Measurements from ENCODE around the gene OPN1SW.

The OPN1SW gene

DNA sequence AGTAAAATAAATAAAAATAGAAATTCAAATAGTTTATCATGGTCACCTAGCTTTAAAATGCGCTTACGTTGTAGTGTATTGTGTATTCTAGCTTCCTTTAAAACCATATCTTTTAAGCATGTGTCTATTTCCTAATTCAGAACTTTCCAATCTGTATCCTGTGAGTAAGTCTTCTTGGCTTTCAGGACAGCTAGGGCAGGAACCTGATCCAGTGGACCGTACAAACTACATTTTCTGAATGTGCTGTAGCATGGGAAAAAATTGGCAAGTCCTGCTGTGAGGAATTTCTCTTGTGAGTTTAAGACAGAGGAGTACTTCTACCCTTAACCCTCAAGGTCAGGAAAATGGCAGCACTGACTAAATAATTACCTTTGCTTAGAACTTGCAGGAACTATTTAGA lies 12.1 kb downstream of the OPN1SW start:
- in situ Hi-C loops (cut with MboI; ENCODE audit: low sequenced_read_pairs) = no loop called here
- H3K9me3 ChIP-seq = no peaks in the 10 kb centered on the region
- peaks cover 4% of the 10 kb centered on the region; the same call in 1 of the 2 replicates for H3K4me1 ChIP-seq
- peaks cover 77% of the 10 kb centered on the region for H3K36me3 ChIP-seq (replicated peaks)
- H3K27me3 ChIP-seq (ENCODE audit: low read depth) = no peaks in the 10 kb centered on the region
- DNase-seq (ENCODE audit: low spot score in 2 of 2) = no peak
- no peak overlapping the region for H3K4me3 ChIP-seq

- Histone ChIP-seq H3K9me3 (no peaks in the 10 kb centered on the region), H3K36me3 (replicated peaks) (peaks cover 77% of the 10 kb centered on the region), H3K4me3 (no peak overlapping the region), H3K4me1 (no peaks in the 10 kb centered on the region), H3K27me3 (ENCODE audit: low read depth) (no peaks in the 10 kb centered on the region)
- DNase-seq (ENCODE audit: low spot score in 2 of 2) = no peak
- in situ Hi-C loops (cut with MboI; ENCODE audit: low sequenced_read_pairs) = no loop called here
Observed at GRCh38 chr7:128759242-128759641, 16.4 kb downstream of the OPN1SW start.

GRCh38 chr7:128758553-128758952 lies 17.0 kb downstream of the OPN1SW start:
- no peak overlapping the region for H3K4me3 ChIP-seq
- in situ Hi-C loops (cut with MboI; ENCODE audit: low sequenced_read_pairs) = no loop called here
- H3K27me3 ChIP-seq (ENCODE audit: low read depth) = no peaks in the 10 kb centered on the region
- peaks cover 77% of the 10 kb centered on the region for H3K36me3 ChIP-seq (replicated peaks)
- DNase-seq (ENCODE audit: low spot score in 2 of 2) = no peak
- no peaks in the 10 kb centered on the region for H3K9me3 ChIP-seq
- peaks cover 3% of the 10 kb centered on the region for H3K4me1 ChIP-seq

DNA sequence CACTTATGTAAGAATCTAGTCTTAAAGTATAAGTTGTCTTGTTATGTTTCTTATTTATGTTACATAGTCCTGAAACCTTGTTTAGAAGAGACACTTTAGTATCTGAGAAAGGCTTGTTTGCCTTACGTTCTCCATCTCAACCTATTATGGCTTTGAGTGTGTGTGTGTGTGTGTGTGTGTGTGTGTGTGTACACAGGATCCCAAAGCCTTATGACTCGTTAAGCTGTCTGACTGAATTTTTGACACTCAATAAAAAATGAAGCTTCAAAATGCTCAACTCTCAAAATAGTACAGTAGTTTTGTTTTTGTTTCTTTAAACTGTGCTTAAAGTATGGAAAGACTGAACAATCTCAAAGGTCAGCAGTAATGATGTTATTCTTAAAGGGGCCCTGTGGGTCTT lies 18.4 kb downstream of the OPN1SW start:
- H3K36me3 ChIP-seq (replicated peaks) = peaks cover 78% of the 10 kb centered on the region
- no peak overlapping the region for H3K4me3 ChIP-seq
- H3K4me1 ChIP-seq = peaks cover 9% of the 10 kb centered on the region
- H3K9me3 ChIP-seq = no peaks in the 10 kb centered on the region
- DNase-seq (ENCODE audit: low spot score in 2 of 2) = no peak
- in situ Hi-C loops (cut with MboI; ENCODE audit: low sequenced_read_pairs) = no loop called here
- H3K27me3 ChIP-seq (ENCODE audit: low read depth) = no peaks in the 10 kb centered on the region

DNA sequence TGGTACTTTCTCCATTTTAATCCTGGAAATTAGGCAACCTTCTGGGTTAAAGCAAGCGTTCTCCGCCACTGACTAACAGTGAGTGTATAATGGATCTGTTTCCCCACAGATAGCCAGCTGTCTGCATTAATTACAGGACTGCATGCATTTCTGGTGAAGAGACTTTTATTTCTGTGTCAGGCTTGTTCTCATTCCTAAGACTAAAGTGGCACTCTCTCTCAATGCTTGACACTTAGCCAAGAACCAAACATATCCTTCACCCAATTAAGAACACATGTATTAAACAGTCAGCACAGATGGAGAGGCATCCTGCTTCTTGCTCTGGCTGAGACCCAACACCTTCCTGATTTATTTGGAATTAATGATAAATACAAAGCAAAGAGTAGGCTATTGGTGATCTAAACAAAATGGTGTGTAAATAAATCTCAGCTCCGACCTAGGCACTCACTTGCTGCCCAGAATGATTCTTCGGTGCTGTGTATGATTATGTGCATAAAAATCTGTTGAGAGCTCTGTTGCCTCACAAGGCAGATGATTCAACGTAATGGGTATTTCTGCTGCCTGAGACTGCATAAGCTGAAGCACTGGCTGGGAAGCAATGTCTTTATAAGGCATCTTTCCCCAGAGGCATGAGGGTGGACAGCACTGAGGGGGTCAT lies 19.6 kb downstream of the OPN1SW start:
- no peaks in the 10 kb centered on the region for H3K9me3 ChIP-seq
- H3K27me3 ChIP-seq (ENCODE audit: low read depth) = no peaks in the 10 kb centered on the region
- no peak overlapping the region for H3K4me3 ChIP-seq
- DNase-seq (ENCODE audit: low spot score in 2 of 2) = no peak
- in situ Hi-C loops (cut with MboI; ENCODE audit: low sequenced_read_pairs) = no loop called here
- H3K4me1 ChIP-seq = peaks cover 9% of the 10 kb centered on the region
- H3K36me3 ChIP-seq (replicated peaks) = peaks cover 78% of the 10 kb centered on the region

DNA sequence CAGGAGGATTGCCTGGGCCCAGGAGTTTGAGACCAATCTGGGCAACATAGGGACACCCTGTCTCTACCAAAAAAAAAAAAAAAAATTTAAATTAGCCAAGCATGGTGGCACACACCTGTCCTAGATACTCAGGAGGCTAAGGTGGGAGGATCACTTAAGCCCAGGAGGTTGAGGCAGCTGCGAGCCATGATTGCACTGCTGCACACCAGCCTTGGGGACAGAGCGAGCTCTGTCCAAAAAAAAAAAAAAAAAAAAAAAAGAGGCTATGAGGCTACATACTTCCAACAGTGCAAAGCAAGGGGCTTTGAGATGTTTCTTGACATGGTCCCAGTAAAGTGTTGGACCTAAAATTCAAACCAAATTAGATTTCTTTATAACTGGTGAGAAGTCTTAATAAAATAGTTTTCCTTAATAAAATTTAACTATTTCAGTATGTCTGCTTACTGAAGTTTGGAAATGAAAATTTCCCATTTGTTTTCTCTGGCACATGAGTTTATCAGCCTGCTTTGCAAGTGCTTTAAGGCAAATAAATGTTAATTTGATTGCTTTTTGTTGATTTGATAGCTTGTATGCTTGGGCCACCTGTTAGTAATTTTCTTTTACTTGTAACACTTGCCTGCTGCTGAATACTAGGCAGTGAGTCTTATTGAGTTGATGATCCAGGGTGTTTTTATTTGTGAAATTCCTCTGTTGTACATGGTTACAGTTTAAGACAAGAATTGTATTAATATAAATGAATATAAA lies 20.3 kb downstream of the OPN1SW start:
- H3K9me3 ChIP-seq = no peaks in the 10 kb centered on the region
- DNase-seq (ENCODE audit: low spot score in 2 of 2) = no peak
- H3K4me1 ChIP-seq = peaks cover 9% of the 10 kb centered on the region
- H3K36me3 ChIP-seq (replicated peaks) = peaks cover 77% of the 10 kb centered on the region
- H3K4me3 ChIP-seq = no peak overlapping the region
- in situ Hi-C loops (cut with MboI; ENCODE audit: low sequenced_read_pairs) = no loop called here
- no peaks in the 10 kb centered on the region for H3K27me3 ChIP-seq (ENCODE audit: low read depth)

- H3K27me3 ChIP-seq (ENCODE audit: low read depth) = no peaks in the 10 kb centered on the region
- peaks cover 9% of the 10 kb centered on the region for H3K4me1 ChIP-seq
- no peak for DNase-seq (ENCODE audit: low spot score in 2 of 2)
- peaks cover 78% of the 10 kb centered on the region for H3K36me3 ChIP-seq (replicated peaks)
- in situ Hi-C loops (cut with MboI; ENCODE audit: low sequenced_read_pairs) = no loop called here
- no peaks in the 10 kb centered on the region for H3K9me3 ChIP-seq
- no peak overlapping the region for H3K4me3 ChIP-seq
Observed at GRCh38 chr7:128752251-128752650, 23.3 kb downstream of the OPN1SW start.

DNA sequence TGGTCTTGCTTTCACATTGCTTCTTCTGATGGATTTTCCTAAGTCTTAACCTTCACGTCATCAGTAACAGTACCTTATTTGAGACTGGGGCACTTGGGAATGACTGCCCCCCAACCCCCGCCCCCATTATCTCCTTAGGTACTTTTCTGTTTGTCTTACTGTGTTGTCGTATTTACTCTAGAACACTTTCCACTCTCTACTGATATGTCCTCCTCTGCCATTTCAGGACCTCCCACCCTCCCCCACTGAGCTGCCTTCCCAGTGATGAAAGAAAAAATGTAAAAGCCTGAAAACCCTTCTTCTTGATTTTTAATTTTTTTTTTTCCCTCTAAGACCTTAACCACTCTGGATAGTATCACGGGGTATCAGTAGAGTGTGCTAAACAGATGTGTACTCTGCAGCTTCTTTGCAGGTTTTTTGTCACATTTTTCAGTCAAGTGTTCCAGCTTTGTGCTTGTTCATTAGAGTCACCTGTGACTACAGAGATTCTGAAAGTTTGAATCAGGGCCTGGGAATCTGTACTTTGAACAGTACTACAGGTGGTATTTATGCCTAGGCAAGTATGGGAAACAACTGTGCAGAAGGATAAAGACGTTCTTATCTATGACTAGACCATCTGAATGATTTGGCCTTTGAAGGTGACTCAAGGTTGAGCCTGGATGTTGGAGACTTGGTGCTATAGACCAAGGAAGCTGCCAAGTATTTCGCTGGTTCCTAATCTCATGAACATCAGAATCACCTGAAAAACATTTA lies 28.1 kb downstream of the OPN1SW start:
- H3K27me3 ChIP-seq (ENCODE audit: low read depth) = no peaks in the 10 kb centered on the region
- H3K9me3 ChIP-seq = no peaks in the 10 kb centered on the region
- DNase-seq (ENCODE audit: low spot score in 2 of 2) = no peak
- H3K4me3 ChIP-seq = no peak overlapping the region
- in situ Hi-C loops (cut with MboI; ENCODE audit: low sequenced_read_pairs) = no loop called here
- H3K36me3 ChIP-seq (replicated peaks) = peaks cover 42% of the 10 kb centered on the region
- H3K4me1 ChIP-seq = peaks cover 9% of the 10 kb centered on the region; the same call in 1 of the 2 replicates

- H3K4me3 ChIP-seq = no peak overlapping the region
- no peaks in the 10 kb centered on the region for H3K27me3 ChIP-seq (ENCODE audit: low read depth)
- H3K36me3 ChIP-seq (replicated peaks) = peaks cover 29% of the 10 kb centered on the region
- in situ Hi-C loops (cut with MboI; ENCODE audit: low sequenced_read_pairs) = no loop called here
- H3K4me1 ChIP-seq = peaks cover 23% of the 10 kb centered on the region
- H3K9me3 ChIP-seq = no peaks in the 10 kb centered on the region
- DNase-seq (ENCODE audit: low spot score in 2 of 2) = no peak
Observed at GRCh38 chr7:128745706-128746105, 29.9 kb downstream of the OPN1SW start.

GRCh38 chr7:128744366-128744905 lies 31.2 kb downstream of the OPN1SW start:
- in situ Hi-C loops (cut with MboI; ENCODE audit: low sequenced_read_pairs) = no loop called here
- no peak for DNase-seq (ENCODE audit: low spot score in 2 of 2)
- Histone ChIP-seq H3K9me3 (no peaks in the 10 kb centered on the region), H3K4me1 (peaks cover 26% of the 10 kb centered on the region), H3K27me3 (ENCODE audit: low read depth) (no peaks in the 10 kb centered on the region), H3K4me3 (no peak overlapping the region), H3K36me3 (replicated peaks) (peaks cover 19% of the 10 kb centered on the region)

- in situ Hi-C loops (cut with MboI; ENCODE audit: low sequenced_read_pairs) = no loop called here
- Histone ChIP-seq H3K27me3 (ENCODE audit: low read depth) (no peaks in the 10 kb centered on the region), H3K4me1 (peaks cover 32% of the 10 kb centered on the region), H3K9me3 (no peaks in the 10 kb centered on the region), H3K4me3 (no peak overlapping the region), H3K36me3 (replicated peaks) (peaks cover 7% of the 10 kb centered on the region)
- DNase-seq (ENCODE audit: low spot score in 2 of 2) = no peak
Observed at GRCh38 chr7:128743112-128743772, 32.4 kb downstream of the OPN1SW start.

DNA sequence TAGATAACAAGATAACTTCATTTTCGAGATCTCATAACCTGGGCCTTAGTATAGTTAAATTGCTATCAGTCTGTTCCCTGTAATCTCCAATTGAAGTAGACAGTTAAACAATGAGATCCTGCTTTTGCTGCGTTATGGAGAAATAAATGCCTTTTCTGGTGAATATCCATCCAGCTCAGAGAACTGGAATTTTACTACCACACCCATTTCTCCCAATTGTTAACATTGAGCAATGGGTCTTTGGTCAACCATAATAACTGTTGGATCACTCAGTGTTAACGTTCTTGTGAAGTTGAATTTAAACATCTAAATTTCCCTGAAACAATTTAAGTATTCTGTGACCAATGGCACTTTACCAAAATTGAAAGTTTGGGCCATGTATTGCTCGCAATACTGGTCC lies 33.4 kb downstream of the OPN1SW start:
- no peak for DNase-seq (ENCODE audit: low spot score in 2 of 2)
- Histone ChIP-seq H3K9me3 (no peaks in the 10 kb centered on the region), H3K27me3 (ENCODE audit: low read depth) (no peaks in the 10 kb centered on the region), H3K4me1 (peaks cover 33% of the 10 kb centered on the region), H3K4me3 (no peak overlapping the region), H3K36me3 (replicated peaks) (no peaks in the 10 kb centered on the region; the same call in none of the 2 replicates)
- in situ Hi-C loops (cut with MboI; ENCODE audit: low sequenced_read_pairs) = no loop called here

DNA sequence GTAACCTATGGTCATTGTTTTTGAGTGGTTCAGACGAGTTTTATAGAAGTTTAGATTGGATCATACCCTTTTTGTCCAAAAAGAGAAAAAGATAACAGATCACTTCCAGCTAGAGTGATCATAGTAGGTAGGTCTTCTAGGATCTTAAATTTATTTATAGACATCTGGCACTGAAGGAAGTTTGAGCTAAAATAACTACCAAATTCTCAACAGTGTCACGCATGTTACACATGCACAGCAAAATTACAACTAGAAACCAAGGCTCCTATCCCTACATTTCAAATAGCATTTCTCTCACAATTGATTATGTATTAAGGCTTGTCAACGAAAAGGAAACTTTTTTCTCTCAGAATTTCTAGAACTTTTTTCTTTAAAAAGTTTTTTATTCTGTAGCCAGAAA lies 34.1 kb downstream of the OPN1SW start:
- Histone ChIP-seq H3K27me3 (ENCODE audit: low read depth) (no peaks in the 10 kb centered on the region), H3K9me3 (no peaks in the 10 kb centered on the region), H3K4me3 (no peak overlapping the region), H3K4me1 (peaks cover 33% of the 10 kb centered on the region), H3K36me3 (replicated peaks) (no peaks in the 10 kb centered on the region; the same call in none of the 2 replicates)
- in situ Hi-C loops (cut with MboI; ENCODE audit: low sequenced_read_pairs) = no loop called here
- no peak for DNase-seq (ENCODE audit: low spot score in 2 of 2)
